ENCODE data around the gene ZNF730. TPM values are rescaled to one million over a fixed set of nuclear protein-coding genes. Genes with fewer than 3 reads are reported as not detected.
A peak's percentile ranks its signal among the peaks of the same experiment; 100 is the strongest.

The ZNF730 gene
- total and polyA plus RNA-seq, 9 of the 15 experiments (the other 6 are each of a cell fraction or from before 2014, with no cell fraction given) = 0.28 to 2.0 (median 0.56) TPM

GRCh38 chr19:23116802-23117571 lies at the start of gene ZNF730 (continued):
- TF ChIP-seq RREB1 (CRISPR knock-in tag; IDR thresholded peaks at IDR 0.05) (no peak), SRSF9 (IDR thresholded peaks at IDR 0.05; ENCODE audit: borderline replicate concordance, low read depth, low read length) (no peak), POLR2A (conservative IDR thresholded peaks at IDR 0.05) (0 out of 2 replicates have a peak, but pooled peaks have one; percentile 34), ZNF449 (CRISPR knock-in tag; IDR thresholded peaks at IDR 0.05) (no peak), NFYB (IDR thresholded peaks at IDR 0.05; ENCODE audit: extremely low read depth, insufficient read length) (peak; percentile 60), ZNF512 (tag; IDR thresholded peaks at IDR 0.05) (no peak), ZNF184 (CRISPR knock-in tag; IDR thresholded peaks at IDR 0.05) (no peak), ATF7 (IDR thresholded peaks at IDR 0.05) (no peak), RFX7 (CRISPR knock-in tag; IDR thresholded peaks at IDR 0.05) (no peak), ZNF41 (CRISPR knock-in tag; conservative IDR thresholded peaks at IDR 0.05) (no peak)
